HepG2 (cell line): Measurements from ENCODE around the gene WNK1. TPM values are rescaled to one million over a fixed set of nuclear protein-coding genes. Genes with fewer than 3 reads are reported as not detected.
A peak's percentile ranks its signal among the peaks of the same experiment; 100 is the strongest.

ENCODE experiments used
- ATF3 ChIP-seq: sonication (generic); formaldehyde crosslinking; IDR thresholded peaks from 2 replicates; pipeline ENCODE4 v1.4.0; 2020; ENCODE audit warnings: missing genetic modification reagents
- CTCF ChIP-seq: sonication (generic); formaldehyde crosslinking; IDR thresholded peaks from 2 replicates; pipeline ENCODE4 v1.5.0; 2020; ENCODE audit warnings: mild to moderate bottlenecking, missing genetic modification reagents, moderate library complexity
- DNMT1 ChIP-seq: sonication (generic); formaldehyde crosslinking; IDR thresholded peaks from 2 replicates; pipeline ENCODE4 v1.5.1; 2020; ENCODE audit warnings: mild to moderate bottlenecking, missing genetic modification reagents
- HNF4A ChIP-seq: sonication (generic); formaldehyde crosslinking; IDR thresholded peaks from 2 replicates; pipeline ENCODE4 v1.4.0; 2020; ENCODE audit warnings: missing genetic modification reagents
- NCOA5 ChIP-seq: sonication (generic); formaldehyde crosslinking; IDR thresholded peaks from 2 replicates; pipeline ENCODE4 v1.4.0; 2020; ENCODE audit warnings: missing genetic modification reagents
- RAD51 ChIP-seq: fragments of 450-650 bp; IDR thresholded peaks from 2 replicates; pipeline ENCODE4 v1.6.1; 2016; ENCODE audit warnings: borderline replicate concordance
- RXRA ChIP-seq: sonication (generic); formaldehyde crosslinking; IDR thresholded peaks from 2 replicates; pipeline ENCODE4 v1.5.1; 2020; ENCODE audit warnings: missing genetic modification reagents
- TEAD3 ChIP-seq: optimal IDR thresholded peaks from 2 replicates; pipeline ENCODE3; 2016; ENCODE audit warnings: borderline replicate concordance
- TSC22D2 ChIP-seq: sonication (generic); formaldehyde crosslinking; IDR thresholded peaks from 2 replicates; pipeline ENCODE4 v1.5.1; 2020; ENCODE audit warnings: missing genetic modification reagents, mild to moderate bottlenecking, borderline replicate concordance
- U2AF1 ChIP-seq: fragments of 200-400 bp; formaldehyde crosslinking; optimal IDR thresholded peaks from 2 replicates; pipeline ENCODE3; 2017; ENCODE audit warnings: mild to moderate bottlenecking, low read depth, low read length
- ZBTB26 ChIP-seq: IDR thresholded peaks from 2 replicates; pipeline ENCODE4 v1.6.1; 2016; ENCODE audit warnings: missing compliant biosample characterization, missing genetic modification reagents, borderline replicate concordance
- ZBTB40 ChIP-seq, 2 experiments: fragments of 450-650 bp in 1 of 2; sonication (generic) in 1 of 2; formaldehyde crosslinking in 1 of 2; IDR thresholded peaks; 2 replicates each; pipeline versions ENCODE4 v1.6.1 to v1.8.0; 2016 to 2022; ENCODE audit warnings: antibody characterized with exemption in 1 of 2, mild to moderate bottlenecking in 1 of 2, missing genetic modification reagents in 1 of 2
- ZNF10 ChIP-seq: sonication (generic); formaldehyde crosslinking; IDR thresholded peaks from 2 replicates; pipeline ENCODE4 v1.4.0; 2020; ENCODE audit warnings: mild to moderate bottlenecking, low read depth, missing genetic modification reagents, borderline replicate concordance
- ZNF17 ChIP-seq: sonication (generic); formaldehyde crosslinking; IDR thresholded peaks from 2 replicates; pipeline ENCODE4 v1.5.0; 2020; ENCODE audit warnings: mild to moderate bottlenecking, missing genetic modification reagents
- ZNF207 ChIP-seq: fragments of 450-650 bp; IDR thresholded peaks from 2 replicates; pipeline ENCODE4 v1.6.1; 2016; ENCODE audit warnings: antibody characterized with exemption, borderline replicate concordance
- ZNF343 ChIP-seq: sonication (generic); formaldehyde crosslinking; IDR thresholded peaks from 2 replicates; pipeline ENCODE4 v1.4.0; 2020; ENCODE audit warnings: mild to moderate bottlenecking, missing genetic modification reagents
- polyA plus RNA-seq, 8 experiments: library from polyadenylated mRNA; depleted of rRNA in 3 of 8; stranded (reverse) in 7 of 8; unstranded in 1 of 8; fragments of >200 nt; fragmentation: Illumina TruSeq in 4 of 8; extraction: Trizol in 4 of 8; gene quantifications; 2 replicates each; pipeline versions ENCODE4 v1.2.1 to v1.2.3, GENCODE V29; 2011 to 2016; ENCODE audit warnings: low read depth in 4 of 8, missing spikeins in 1 of 8, mixed read lengths in 1 of 8; ENCODE audit not compliant: insufficient read depth in 1 of 8
- total RNA-seq, 5 experiments: library from RNA; depleted of rRNA; stranded (reverse); fragments of >200 nt; fragmentation: Illumina TruSeq; extraction: Trizol; gene quantifications; 2 replicates each; pipeline ENCODE4 v1.2.3, GENCODE V29; 2016; ENCODE audit warnings: low read depth in 1 of 5

Gene WNK1
- total and polyA plus RNA-seq, 2 of the 13 experiments (the other 11 are each of a cell fraction or from before 2014, with no cell fraction given) = 31.1 to 54.8 TPM

- TF ChIP-seq CTCF (CRISPR knock-in tag) = peak; percentile 97
- TF ChIP-seq ZBTB40 (IDR thresholded peaks at IDR 0.05) = no peak
- TF ChIP-seq ZBTB40 (CRISPR knock-in tag; IDR thresholded peaks at IDR 0.05) = peak; percentile 86; the same call in 1 of the 2 replicates
- no peak for TF ChIP-seq ZNF343 (CRISPR knock-in tag)
- TF ChIP-seq NCOA5 (CRISPR knock-in tag) = no peak
- TF ChIP-seq U2AF1 = no peak
- no peak for TF ChIP-seq DNMT1 (CRISPR knock-in tag)
- TF ChIP-seq HNF4A (CRISPR knock-in tag) = peak; percentile 59
- peak; percentile 56 for TF ChIP-seq TSC22D2 (CRISPR knock-in tag)
- TF ChIP-seq RXRA (CRISPR knock-in tag) = peak; percentile 78
- TF ChIP-seq TEAD3 (CRISPR knock-in tag) = peak; percentile 79
- no peak for TF ChIP-seq RAD51
- TF ChIP-seq ZBTB26 (CRISPR knock-in tag) = peak; percentile 56; the same call in 1 of the 2 replicates
- TF ChIP-seq ZNF17 (CRISPR knock-in tag) = no peak
- TF ChIP-seq ZNF10 (CRISPR knock-in tag) = no peak
- TF ChIP-seq ZNF207 = no peak
- TF ChIP-seq ATF3 (CRISPR knock-in tag) = peak; percentile 39; the same call in 1 of the 2 replicates
These were observed 984 bp upstream of the WNK1 start (continued) for GRCh38 chr12:751192-751998.
